Measurements from ENCODE around the gene DGUOK.

DNA sequence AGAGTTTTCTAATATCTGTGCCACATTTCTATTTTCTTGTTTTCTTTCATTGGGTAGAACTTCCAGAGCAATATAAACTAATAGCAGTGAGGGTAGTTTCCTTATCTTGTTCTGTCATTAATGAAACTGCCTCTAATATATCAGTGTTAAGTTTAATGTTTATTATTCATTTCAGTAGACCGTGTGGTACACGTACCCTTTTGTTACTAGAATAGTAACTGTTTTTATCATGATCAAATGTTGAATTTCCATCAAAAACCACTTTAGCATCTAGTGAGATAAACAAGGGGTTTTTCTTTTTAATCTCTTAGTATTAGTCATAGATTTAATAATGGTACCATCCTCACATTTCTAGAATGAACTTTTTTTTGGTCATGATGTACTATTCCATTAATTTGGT lies 16.0 kb downstream of the DGUOK start:
- TF ChIP-seq, protein P1, sequence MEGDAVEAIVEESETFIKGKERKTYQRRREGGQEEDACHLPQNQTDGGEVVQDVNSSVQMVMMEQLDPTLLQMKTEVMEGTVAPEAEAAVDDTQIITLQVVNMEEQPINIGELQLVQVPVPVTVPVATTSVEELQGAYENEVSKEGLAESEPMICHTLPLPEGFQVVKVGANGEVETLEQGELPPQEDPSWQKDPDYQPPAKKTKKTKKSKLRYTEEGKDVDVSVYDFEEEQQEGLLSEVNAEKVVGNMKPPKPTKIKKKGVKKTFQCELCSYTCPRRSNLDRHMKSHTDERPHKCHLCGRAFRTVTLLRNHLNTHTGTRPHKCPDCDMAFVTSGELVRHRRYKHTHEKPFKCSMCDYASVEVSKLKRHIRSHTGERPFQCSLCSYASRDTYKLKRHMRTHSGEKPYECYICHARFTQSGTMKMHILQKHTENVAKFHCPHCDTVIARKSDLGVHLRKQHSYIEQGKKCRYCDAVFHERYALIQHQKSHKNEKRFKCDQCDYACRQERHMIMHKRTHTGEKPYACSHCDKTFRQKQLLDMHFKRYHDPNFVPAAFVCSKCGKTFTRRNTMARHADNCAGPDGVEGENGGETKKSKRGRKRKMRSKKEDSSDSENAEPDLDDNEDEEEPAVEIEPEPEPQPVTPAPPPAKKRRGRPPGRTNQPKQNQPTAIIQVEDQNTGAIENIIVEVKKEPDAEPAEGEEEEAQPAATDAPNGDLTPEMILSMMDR (IDR thresholded peaks at IDR 0.05; ENCODE audit: low read length) = no peak
- TF ChIP-seq EZH2 (IDR thresholded peaks at IDR 0.05; ENCODE audit: borderline replicate concordance, low read length) = no peak

Data from OCI-LY1 (cell line).